ENCODE measurements around the gene ZP1. TPM values are rescaled to one million over a fixed set of nuclear protein-coding genes. Genes with fewer than 3 reads are reported as not detected.

ZP1 gene
- total and polyA plus RNA-seq, 2 experiments from 2014 or later = 1.0 to 1.3 TPM

- Histone ChIP-seq H3K4me2 (ENCODE audit: unreplicated experiment) (no peak overlapping the region), H3K36me3 (ENCODE audit: low read depth) (no peaks in the 10 kb centered on the region; the same call in 1 of the 2 replicates), H3K9ac (no peak overlapping the region), H3K79me2 (ENCODE audit: insufficient read depth) (no peaks in the 10 kb centered on the region), H3K9me3 (ENCODE audit: low read depth) (no peaks in the 10 kb centered on the region), H3K9me2 (ENCODE audit: insufficient read depth) (no peaks in the 10 kb centered on the region), H2AFZ (no peak overlapping the region), H3K27ac (no peak overlapping the region), H3K4me3 (no peak overlapping the region), H3F3A (ENCODE audit: insufficient read depth) (no peaks in the 10 kb centered on the region), H3K27me3 (replicated peaks; ENCODE audit: insufficient read depth) (no peaks in the 10 kb centered on the region), H3K4me1 (ENCODE audit: insufficient read depth) (no peaks in the 10 kb centered on the region), H4K20me1 (ENCODE audit: insufficient read depth) (no peaks in the 10 kb centered on the region)
- WGBS, 2 experiments (ENCODE audit: low coverage in 1 of 2, low lambda C conversion rate in 2 of 2, missing lambda C conversion rate in 2 of 2) = 84 to 89% methylated on average over 8 of the region's 8 CpGs
- TF ChIP-seq EZH2phosphoT487 (IDR thresholded peaks at IDR 0.05; ENCODE audit: insufficient read depth, low read depth) (no peak), EZH2 (IDR thresholded peaks at IDR 0.05; ENCODE audit: insufficient read depth, poor library complexity, severe bottlenecking) (no peak)
- in situ Hi-C loops (cut with MboI) = no loop called here
- DNase-seq = no peak
These were observed 13.0 kb upstream of the ZP1 start for GRCh38 chr11:60854140-60854846.

GRCh38 chr11:60854847-60855725, 12.3 kb upstream of the ZP1 start:
- Histone ChIP-seq H3K9me3 (ENCODE audit: low read depth) (no peaks in the 10 kb centered on the region), H3K4me1 (ENCODE audit: insufficient read depth) (no peaks in the 10 kb centered on the region), H2AFZ (no peak overlapping the region), H3K9me2 (ENCODE audit: insufficient read depth) (no peaks in the 10 kb centered on the region), H3K27ac (no peak overlapping the region), H3F3A (ENCODE audit: insufficient read depth) (no peaks in the 10 kb centered on the region), H3K9ac (no peak overlapping the region), H3K4me2 (ENCODE audit: unreplicated experiment) (no peak overlapping the region), H3K4me3 (no peak overlapping the region), H4K20me1 (ENCODE audit: insufficient read depth) (no peaks in the 10 kb centered on the region), H3K36me3 (ENCODE audit: low read depth) (no peaks in the 10 kb centered on the region; the same call in 1 of the 2 replicates), H3K27me3 (replicated peaks; ENCODE audit: insufficient read depth) (no peaks in the 10 kb centered on the region), H3K79me2 (ENCODE audit: insufficient read depth) (no peaks in the 10 kb centered on the region)
- TF ChIP-seq EZH2phosphoT487 (IDR thresholded peaks at IDR 0.05; ENCODE audit: insufficient read depth, low read depth) (no peak), EZH2 (IDR thresholded peaks at IDR 0.05; ENCODE audit: insufficient read depth, poor library complexity, severe bottlenecking) (no peak)
- in situ Hi-C loops (cut with MboI) = no loop called here
- 37 to 42% methylated on average over 8 of the region's 8 CpGs for WGBS, 2 experiments (ENCODE audit: low coverage in 1 of 2, low lambda C conversion rate in 2 of 2, missing lambda C conversion rate in 2 of 2)
- DNase-seq = no peak

- Histone ChIP-seq H3K4me1 (ENCODE audit: insufficient read depth) (no peaks in the 10 kb centered on the region), H3K27me3 (replicated peaks; ENCODE audit: insufficient read depth) (no peaks in the 10 kb centered on the region), H3K4me3 (no peak within 1 kb of the TSS), H4K20me1 (ENCODE audit: insufficient read depth) (no peaks in the 10 kb centered on the region), H3K79me2 (ENCODE audit: insufficient read depth) (no peaks in the 10 kb centered on the region), H3K27ac (no peak within 1 kb of the TSS), H3K9ac (no peak within 1 kb of the TSS), H2AFZ (no peak within 1 kb of the TSS), H3F3A (ENCODE audit: insufficient read depth) (no peaks in the 10 kb centered on the region), H3K4me2 (ENCODE audit: unreplicated experiment) (no peak within 1 kb of the TSS), H3K36me3 (ENCODE audit: low read depth) (no peaks in the 10 kb centered on the region; the same call in 1 of the 2 replicates), H3K9me3 (ENCODE audit: low read depth) (no peaks in the 10 kb centered on the region), H3K9me2 (ENCODE audit: insufficient read depth) (no peaks in the 10 kb centered on the region)
- DNase-seq = no peak
- in situ Hi-C loops (cut with MboI) = no loop called here
- WGBS, 2 experiments (ENCODE audit: low coverage in 1 of 2, low lambda C conversion rate in 2 of 2, missing lambda C conversion rate in 2 of 2) = 43 to 45% methylated on average over 14 of the region's 14 CpGs
- TF ChIP-seq EZH2phosphoT487 (IDR thresholded peaks at IDR 0.05; ENCODE audit: insufficient read depth, low read depth) (no peak), EZH2 (IDR thresholded peaks at IDR 0.05; ENCODE audit: insufficient read depth, poor library complexity, severe bottlenecking) (no peak)
These were observed 11.4 kb upstream of the ZP1 start, which contains the start of gene PTGDR2 for GRCh38 chr11:60855726-60856633. TSS of gene PTGDR2 (minus strand) at chr11:60855950. CDS start at chr11:60853722, 2,228 bp downstream.

Measured in GM23248 (cell line).